IMR-90 (cell line): ENCODE data around the gene LEF1. TPM values are rescaled to one million over a fixed set of nuclear protein-coding genes. Genes with fewer than 3 reads are reported as not detected.

ENCODE experiments used
- ATAC-seq: fragments of 200-7000 bp; cut with Tn5 transposase; 2 replicates; pipeline ENCODE4 v1.9.1; 2020; ENCODE audit warnings: low read depth, mild to moderate bottlenecking, moderate library complexity
- BruUV-seq: library from RNA; stranded (reverse); fragments of 400-500 nt; replicated peaks from 2 replicates; lab custom pipeline; 2021; lab: Mats Ljungman, UMichigan
- CTCF ChIA-PET: fragments of 300-600 bp; formaldehyde crosslinking; extraction: SDS; loops from one replicate; lab custom pipeline; 2021; ENCODE audit warnings: antibody characterized with exemption; lab: Yijun Ruan, JAX
- POLR2A ChIA-PET: fragments of 300-600 bp; sonication (Branson Sonifier 250); formaldehyde crosslinking; loops from one replicate; lab custom pipeline; 2022; ENCODE audit warnings: antibody characterized with exemption; ENCODE audit not compliant: unreplicated experiment; lab: Charles Lee
- DNase-seq: peaks from one replicate; pipeline ENCODE4 v3.0.0; 2013
- H2AFZ ChIP-seq: replicated peaks from 2 replicates; pipeline ENCODE3; 2013; ENCODE audit warnings: low read length, mild to moderate bottlenecking; ENCODE audit not compliant: poor library complexity
- H2AK5ac ChIP-seq: 2 replicates; pipeline ENCODE4 v1.6.1; 2013; ENCODE audit warnings: low read depth, low read length, inconsistent platforms
- H2AK9ac ChIP-seq: replicated peaks from 2 replicates; pipeline ENCODE3; 2013; ENCODE audit warnings: mild to moderate bottlenecking, low read depth, low read length, moderate library complexity; ENCODE audit not compliant: poor library complexity
- H2BK120ac ChIP-seq: 2 replicates; pipeline ENCODE4 v1.6.1; 2013; ENCODE audit warnings: low read depth, low read length, inconsistent platforms
- H2BK15ac ChIP-seq: 3 replicates; pipeline ENCODE4 v1.6.1; 2013; ENCODE audit warnings: low read depth, low read length, inconsistent platforms
- H2BK20ac ChIP-seq: 2 replicates; pipeline ENCODE4 v1.6.1; 2013; ENCODE audit warnings: low read depth, mild to moderate bottlenecking, inconsistent platforms, low read length, moderate library complexity
- H2BK5ac ChIP-seq: 2 replicates; pipeline ENCODE4 v1.6.1; 2013; ENCODE audit warnings: mild to moderate bottlenecking, low read depth, low read length, inconsistent platforms; ENCODE audit not compliant: poor library complexity, severe bottlenecking
- H3K14ac ChIP-seq: replicated peaks from 2 replicates; pipeline ENCODE4 v1.6.1; 2013; ENCODE audit warnings: low read depth, low read length, inconsistent platforms
- H3K18ac ChIP-seq: 2 replicates; pipeline ENCODE4 v1.6.1; 2013; ENCODE audit warnings: low read depth, low read length, control low read depth
- H3K23ac ChIP-seq: 2 replicates; pipeline ENCODE4 v1.6.1; 2013; ENCODE audit warnings: low read depth, low read length, inconsistent platforms
- H3K27ac ChIP-seq: 2 replicates; pipeline ENCODE4 v1.5.1; 2013; ENCODE audit warnings: mild to moderate bottlenecking, control low read depth, low read length; ENCODE audit not compliant: insufficient read depth
- H3K27me3 ChIP-seq: 2 replicates; pipeline ENCODE4 v1.6.1; 2013; ENCODE audit warnings: low read length; ENCODE audit not compliant: control insufficient read depth, insufficient read depth
- H3K36me3 ChIP-seq: 2 replicates; pipeline ENCODE4 v1.6.1; 2013; ENCODE audit warnings: low read length, mixed read lengths; ENCODE audit not compliant: control insufficient read depth, insufficient read depth
- H3K4ac ChIP-seq: 2 replicates; pipeline ENCODE4 v1.6.1; 2013; ENCODE audit warnings: low read depth, low read length, inconsistent platforms
- H3K4me1 ChIP-seq: 2 replicates; pipeline ENCODE4 v1.6.1; 2013; ENCODE audit warnings: low read length, mixed read lengths; ENCODE audit not compliant: control insufficient read depth, insufficient read depth
- H3K4me2 ChIP-seq: 2 replicates; pipeline ENCODE4 v1.6.1; 2013; ENCODE audit warnings: low read depth, mild to moderate bottlenecking, control low read depth, low read length, moderate library complexity
- H3K4me3 ChIP-seq: 2 replicates; pipeline ENCODE4 v1.5.1; 2013; ENCODE audit warnings: low read depth, mild to moderate bottlenecking, control low read depth, low read length, moderate library complexity; ENCODE audit not compliant: insufficient read depth
- H3K56ac ChIP-seq: 2 replicates; pipeline ENCODE4 v1.6.1; 2013; ENCODE audit warnings: low read length, inconsistent platforms; ENCODE audit not compliant: insufficient read depth; ENCODE audit errors: extremely low read depth
- H3K79me1 ChIP-seq, 2 experiments: 2 replicates each; pipeline ENCODE4 v1.6.1; 2013; ENCODE audit warnings: low read length in 2 of 2, inconsistent platforms in 1 of 2, low read depth in 1 of 2
- H3K9ac ChIP-seq: 2 replicates; pipeline ENCODE4 v1.6.1; 2013; ENCODE audit warnings: low read depth, low read length, control low read depth
- H3K9me1 ChIP-seq: 2 replicates; pipeline ENCODE4 v1.6.1; 2013; ENCODE audit warnings: low read length, inconsistent platforms; ENCODE audit not compliant: insufficient read depth
- H3K9me3 ChIP-seq: 2 replicates; pipeline ENCODE4 v1.6.1; 2013; ENCODE audit warnings: low read length; ENCODE audit not compliant: control insufficient read depth, insufficient read depth
- H4K20me1 ChIP-seq: 2 replicates; pipeline ENCODE4 v1.6.1; 2013; ENCODE audit warnings: low read length, inconsistent platforms; ENCODE audit not compliant: insufficient read depth
- H4K5ac ChIP-seq: 2 replicates; pipeline ENCODE4 v1.6.1; 2013; ENCODE audit warnings: mild to moderate bottlenecking, low read depth, low read length, control low read depth
- H4K8ac ChIP-seq, 2 experiments: 2 replicates each; pipeline ENCODE4 v1.6.1; 2013; ENCODE audit warnings: low read depth in 2 of 2, low read length in 2 of 2, control low read depth in 1 of 2, inconsistent platforms in 1 of 2
- H4K91ac ChIP-seq: 2 replicates; pipeline ENCODE4 v1.6.1; 2013; ENCODE audit warnings: low read depth, low read length, inconsistent platforms; ENCODE audit not compliant: insufficient read depth
- BHLHE40 ChIP-seq: fragments of 150-350 bp; IDR thresholded peaks from 2 replicates; pipeline ENCODE4 v1.6.1; 2016; ENCODE audit warnings: mild to moderate bottlenecking, low read depth, low read length
- CEBPB ChIP-seq: IDR thresholded peaks from 2 replicates; pipeline ENCODE4 v1.6.1; 2012; ENCODE audit warnings: low read depth, low read length, improper control_type of control experiment
- CHD1 ChIP-seq: IDR thresholded peaks from 2 replicates; pipeline ENCODE4 v1.6.1; 2012; ENCODE audit warnings: low read depth, low read length, improper control_type of control experiment
- CTCF ChIP-seq: conservative IDR thresholded peaks from 2 replicates; pipeline ENCODE4 v1.5.1; 2012; ENCODE audit warnings: mild to moderate bottlenecking, low read depth, low read length, improper control_type of control experiment
- ELK1 ChIP-seq: fragments of 150-350 bp; IDR thresholded peaks from 2 replicates; pipeline ENCODE4 v1.6.1; 2016; ENCODE audit warnings: low read depth, mild to moderate bottlenecking, low read length, moderate library complexity, borderline replicate concordance
- FOS ChIP-seq: fragments of 150-350 bp; IDR thresholded peaks from 2 replicates; pipeline ENCODE4 v1.6.1; 2016; ENCODE audit warnings: low read depth, low read length
- MAFK ChIP-seq: IDR thresholded peaks from 2 replicates; pipeline ENCODE4 v1.6.1; 2012; ENCODE audit warnings: low read depth, low read length, improper control_type of control experiment
- MAZ ChIP-seq: IDR thresholded peaks from 2 replicates; pipeline ENCODE4 v1.6.1; 2012; ENCODE audit warnings: low read depth, mild to moderate bottlenecking, low read length, improper control_type of control experiment, moderate library complexity, borderline replicate concordance
- MXI1 ChIP-seq: IDR thresholded peaks from 2 replicates; pipeline ENCODE4 v1.6.1; 2012; ENCODE audit warnings: low read depth, mild to moderate bottlenecking, low read length, moderate library complexity, borderline replicate concordance
- NFE2L2 ChIP-seq: fragments of 150-350 bp; IDR thresholded peaks from 2 replicates; pipeline ENCODE4 v1.6.1; 2016; ENCODE audit warnings: low read depth, mild to moderate bottlenecking, low read length
- POLR2A ChIP-seq: IDR thresholded peaks from 2 replicates; pipeline ENCODE4 v1.6.1; 2012; ENCODE audit warnings: mild to moderate bottlenecking, low read depth, low read length
- RAD21 ChIP-seq: IDR thresholded peaks from 2 replicates; pipeline ENCODE4 v1.6.1; 2012; ENCODE audit warnings: low read length, improper control_type of control experiment
- RCOR1 ChIP-seq: IDR thresholded peaks from 2 replicates; pipeline ENCODE4 v1.6.1; 2012; ENCODE audit warnings: mild to moderate bottlenecking, low read length, improper control_type of control experiment; ENCODE audit not compliant: insufficient replicate concordance
- RFX5 ChIP-seq: IDR thresholded peaks from 2 replicates; pipeline ENCODE4 v1.8.0; 2012; ENCODE audit warnings: low read depth, mild to moderate bottlenecking, low read length, moderate library complexity
- SMC3 ChIP-seq: fragments of 150-350 bp; IDR thresholded peaks from 2 replicates; pipeline ENCODE4 v1.6.1; 2016; ENCODE audit warnings: low read depth, mild to moderate bottlenecking, antibody characterized with exemption, low read length, moderate library complexity
- USF2 ChIP-seq: fragments of 150-350 bp; IDR thresholded peaks from 2 replicates; pipeline ENCODE4 v1.6.1; 2017; ENCODE audit warnings: mild to moderate bottlenecking, antibody characterized with exemption, low read length, low read depth
- WGBS, 2 experiments: methylation state at CpG; one replicate each; pipeline versions ENCODE4 v1.1.5 to v1.1.7; 2013; ENCODE audit warnings: missing lambda C conversion rate in 2 of 2; ENCODE audit not compliant: insufficient read length in 1 of 2; ENCODE audit errors: extremely low coverage in 2 of 2; 5-methylcytosine and 5-hydroxymethylcytosine counted together
- dilution Hi-C: fragments of 300-500 bp; cut with HindIII; formaldehyde crosslinking; loops from one replicate; pipeline ENCODE4 v1.14.3; 2018; ENCODE audit warnings: low sequenced_read_pairs; ENCODE audit not compliant: unreplicated experiment
- in situ Hi-C: fragments of 300-500 bp; cut with MboI; formaldehyde crosslinking; loops from 3 replicates; pipeline ENCODE4 v1.14.3; 2019; ENCODE audit warnings: low sequenced_read_pairs, inconsistent platforms, mixed read lengths
- intact Hi-C: fragments of 100-400 bp; cut with micrococcal nuclease; formaldehyde crosslinking; loops from 2 replicates; pipeline ENCODE4 v1.10.0; 2022
- polyA plus RNA-seq, 3 experiments: library from polyadenylated mRNA; depleted of rRNA; stranded (reverse); fragments of >200 nt; gene quantifications; 2 replicates each; pipeline ENCODE4 v1.2.3, GENCODE V29; 2012; ENCODE audit warnings: low replicate concordance in 1 of 3
- total RNA-seq: library from RNA; depleted of rRNA; stranded (reverse); fragments of >200 nt; gene quantifications from 2 replicates; pipeline ENCODE4 v1.2.3, GENCODE V29; 2012

LEF1 gene
- total and polyA plus RNA-seq, 2 of the 4 experiments (the other 2 are of a cell fraction), result 1.7 to 1.8 TPM

GRCh38 chr4:108191269-108191914 is 22.7 kb upstream of the LEF1 start:
- Histone ChIP-seq H3K27ac (no peak overlapping the region), H4K8ac (no peak overlapping the region), H2AK9ac (no peak overlapping the region), H2AFZ (no peak overlapping the region), H2BK20ac (no peak overlapping the region), H3K14ac (no peak overlapping the region), H3K9me3 (no peaks in the 10 kb centered on the region), H3K56ac (no peak overlapping the region), H3K27me3 (peaks cover 1% of the 10 kb centered on the region), H3K4ac (no peak overlapping the region), H2BK5ac (no peak overlapping the region), H3K23ac (no peak overlapping the region), H3K4me2 (no peak overlapping the region), H4K20me1 (no peaks in the 10 kb centered on the region), H3K79me1 (no peaks in the 10 kb centered on the region), H2BK120ac (no peak overlapping the region), H4K91ac (no peak overlapping the region), H3K9me1 (no peaks in the 10 kb centered on the region; the same call in 1 of the 2 replicates), H2AK5ac (no peak overlapping the region), H3K9ac (no peak overlapping the region), H3K18ac (no peak overlapping the region), H3K4me1 (peaks cover 2% of the 10 kb centered on the region; the same call in 1 of the 2 replicates), H2BK15ac (no peak overlapping the region), H3K4me3 (no peak overlapping the region), H4K5ac (no peak overlapping the region), H3K36me3 (no peaks in the 10 kb centered on the region)
- ChIA-PET POLR2A (no interaction called here), CTCF (no interaction called here)
- DNase-seq, result no peak
- TF ChIP-seq RCOR1, result no peak
- no peak for TF ChIP-seq ELK1
- no peak for TF ChIP-seq CTCF
- no peak for TF ChIP-seq MAFK
- no peak for TF ChIP-seq RFX5
- TF ChIP-seq FOS, result no peak
- TF ChIP-seq CEBPB, result no peak
- no peak for TF ChIP-seq SMC3
- no peak for TF ChIP-seq NFE2L2
- no peak for TF ChIP-seq POLR2A
- no peak for TF ChIP-seq USF2
- TF ChIP-seq MAZ, result no peak
- TF ChIP-seq RAD21, result no peak
- TF ChIP-seq CHD1, result no peak
- no peak for TF ChIP-seq MXI1
- no peak for TF ChIP-seq BHLHE40
- intact Hi-C loops, result no loop called here
- 80% methylated on average over 1 of the region's 4 CpGs; no CpG with 5 or more reads in 1 of the 2 experiments for WGBS, 2 experiments
- dilution Hi-C loops, result no loop called here
- in situ Hi-C loops, result no loop called here
- no TSS peak for BruUV-seq
- ATAC-seq, result no peak
